Measurements from ENCODE around the gene SMC3. TPM values are rescaled to one million over a fixed set of nuclear protein-coding genes. Genes with fewer than 3 reads are reported as not detected.

Gene SMC3
- total RNA-seq, 1 experiment from 2014 or later = 39.8 TPM

GRCh38 chr10:110544958-110545537 is 22.4 kb upstream of the SMC3 start:
- no peak for DNase-seq (ENCODE audit: low read depth)

GRCh38 chr10:110546077-110546476 is 21.4 kb upstream of the SMC3 start:
- DNase-seq (ENCODE audit: low read depth) = no peak

- no peak for DNase-seq (ENCODE audit: low read depth)
Measured at GRCh38 chr10:110546499-110547110, 20.9 kb upstream of the SMC3 start.

- peak; percentile 23 for DNase-seq (ENCODE audit: low read depth)
Measured at GRCh38 chr10:110547139-110547761, 20.2 kb upstream of the SMC3 start.

GRCh38 chr10:110548002-110548401 is 19.5 kb upstream of the SMC3 start:
- DNase-seq (ENCODE audit: low read depth) = no peak

GRCh38 chr10:110549211-110549610 is 18.3 kb upstream of the SMC3 start:
- DNase-seq (ENCODE audit: low read depth) = no peak

- DNase-seq (ENCODE audit: low read depth) = no peak
Measured at GRCh38 chr10:110553905-110554304, 13.6 kb upstream of the SMC3 start.

GRCh38 chr10:110556296-110556695 is 11.2 kb upstream of the SMC3 start:
- no peak for DNase-seq (ENCODE audit: low read depth)

GRCh38 chr10:110556969-110557601 is 10.4 kb upstream of the SMC3 start:
- DNase-seq (ENCODE audit: low read depth) = peak; percentile 38

GRCh38 chr10:110558041-110558440 is 9.5 kb upstream of the SMC3 start:
- DNase-seq (ENCODE audit: low read depth) = no peak

- DNase-seq (ENCODE audit: low read depth) = no peak
Measured at GRCh38 chr10:110560012-110560411, 7.5 kb upstream of the SMC3 start.

- no peak for DNase-seq (ENCODE audit: low read depth)
Measured at GRCh38 chr10:110561292-110561691, 6.2 kb upstream of the SMC3 start.

- DNase-seq (ENCODE audit: low read depth) = no peak
Measured at GRCh38 chr10:110562348-110562747, 5.1 kb upstream of the SMC3 start.

GRCh38 chr10:110563132-110563531 is 4.4 kb upstream of the SMC3 start:
- no peak for DNase-seq (ENCODE audit: low read depth)

- peak; percentile 13 for DNase-seq (ENCODE audit: low read depth)
Measured at GRCh38 chr10:110566472-110567200, 859 bp upstream of the SMC3 start.

GRCh38 chr10:110568055-110568735 is 700 bp downstream of the SMC3 start:
- DNase-seq (ENCODE audit: low read depth) = peak; percentile 21

- no peak for DNase-seq (ENCODE audit: low read depth)
Measured at GRCh38 chr10:110569122-110569521, 1.6 kb downstream of the SMC3 start.

GRCh38 chr10:110569736-110570135 is 2.2 kb downstream of the SMC3 start:
- no peak for DNase-seq (ENCODE audit: low read depth)

- no peak for DNase-seq (ENCODE audit: low read depth)
Measured at GRCh38 chr10:110571093-110571743, 3.7 kb downstream of the SMC3 start.

- DNase-seq (ENCODE audit: low read depth) = no peak
Measured at GRCh38 chr10:110572862-110573261, 5.4 kb downstream of the SMC3 start.

- DNase-seq (ENCODE audit: low read depth) = no peak
Measured at GRCh38 chr10:110574420-110574819, 6.9 kb downstream of the SMC3 start.
